Endothelial cell of umbilical vein (primary cell): ENCODE results near the gene UVSSA. TPM values are rescaled to one million over a fixed set of nuclear protein-coding genes. Genes with fewer than 3 reads are reported as not detected.

ENCODE experiments used
- BruUV-seq: library from RNA; stranded (reverse); fragments of 400-500 nt; replicated peaks from 2 replicates; lab custom pipeline; 2021; lab: Mats Ljungman, UMichigan
- CTCF ChIA-PET: fragments of 300-600, 350-600 bp; sonication (Branson Sonifier 250); formaldehyde crosslinking; loops from one replicate; lab custom pipeline; 2021; ENCODE audit warnings: antibody characterized with exemption, inconsistent platforms; lab: Charles Lee
- POLR2A ChIA-PET: fragments of 300-600, 350-600 bp; sonication (Branson Sonifier 250); formaldehyde crosslinking; loops from one replicate; lab custom pipeline; 2021; ENCODE audit warnings: antibody characterized with exemption, inconsistent platforms; lab: Charles Lee
- DNase-seq: peaks from one replicate; pipeline ENCODE4 v3.0.0-alpha.2; 2011; ENCODE audit warnings: low read depth, low spot score
- FAIRE-seq: peaks from 2 replicates; lab custom pipeline; 2011; peaks lifted over from hg19 to GRCh38; lab: Jason Lieb, UNC
- H2AFZ ChIP-seq: 2 replicates; pipeline ENCODE4 v1.6.0; 2012; ENCODE audit warnings: low read depth, low read length, control low read depth, inconsistent platforms
- H3K27ac ChIP-seq: 2 replicates; pipeline ENCODE4 v1.5.1; 2011; ENCODE audit warnings: low read depth, mild to moderate bottlenecking, control low read depth, low read length, moderate library complexity; ENCODE audit not compliant: insufficient read depth
- H3K27me3 ChIP-seq, 2 experiments: 2 replicates each; pipeline versions ENCODE4 v1.6.0 to v1.6.1; 2011; ENCODE audit warnings: low read length in 2 of 2, mixed read lengths in 1 of 2; ENCODE audit not compliant: control insufficient read depth in 2 of 2, insufficient read depth in 2 of 2
- H3K36me3 ChIP-seq, 2 experiments: 2 replicates in 1 of 2; 3 replicates in 1 of 2; pipeline ENCODE4 v1.5.1; 2011; ENCODE audit warnings: low read length in 2 of 2, mild to moderate bottlenecking in 1 of 2, moderate library complexity in 1 of 2; ENCODE audit not compliant: control insufficient read depth in 2 of 2, insufficient read depth in 2 of 2; ENCODE audit errors: extremely low read depth in 1 of 2
- H3K4me1 ChIP-seq: 3 replicates; pipeline ENCODE4 v1.5.1; 2011; ENCODE audit warnings: mild to moderate bottlenecking, low read length; ENCODE audit not compliant: control insufficient read depth, insufficient read depth; ENCODE audit errors: extremely low read depth
- H3K4me2 ChIP-seq: 2 replicates; pipeline ENCODE4 v1.6.1; 2011; ENCODE audit warnings: low read length, control low read depth, mixed read lengths; ENCODE audit not compliant: insufficient read depth
- H3K4me3 ChIP-seq, 3 experiments: fragments of 200-600 bp in 1 of 3; sonication (generic), shearing (Covaris generic) in 1 of 3; replicated peaks in 1 of 3; 2 replicates each; pipeline ENCODE4 v1.5.1; 2011 to 2016; ENCODE audit warnings: control low read depth in 3 of 3, low read length in 3 of 3, mild to moderate bottlenecking in 2 of 3, inconsistent platforms in 1 of 3, low read depth in 1 of 3, moderate library complexity in 1 of 3; ENCODE audit not compliant: insufficient read depth in 1 of 3
- H3K79me2 ChIP-seq: 2 replicates; pipeline ENCODE4 v1.6.0; 2012; ENCODE audit warnings: low read length, inconsistent platforms; ENCODE audit not compliant: control insufficient read depth, insufficient read depth
- H3K9ac ChIP-seq: replicated peaks from 2 replicates; pipeline ENCODE3; 2011; ENCODE audit warnings: low read length, control low read depth; ENCODE audit not compliant: insufficient read depth; ENCODE audit errors: extremely low read depth
- H3K9me1 ChIP-seq: replicated peaks from 3 replicates; pipeline ENCODE4 v1.6.0; 2011; ENCODE audit warnings: mild to moderate bottlenecking, low read length; ENCODE audit not compliant: control insufficient read depth, insufficient read depth; ENCODE audit errors: extremely low read depth
- H3K9me3 ChIP-seq: replicated peaks from 2 replicates; pipeline ENCODE4 v1.5.1; 2012; ENCODE audit warnings: low read length, inconsistent platforms; ENCODE audit not compliant: control insufficient read depth, insufficient read depth
- H4K20me1 ChIP-seq: replicated peaks from 2 replicates; pipeline ENCODE3; 2011; ENCODE audit warnings: mild to moderate bottlenecking, low read length; ENCODE audit not compliant: control insufficient read depth, insufficient read depth; ENCODE audit errors: extremely low read depth
- EZH2 ChIP-seq: IDR thresholded peaks from 2 replicates; pipeline ENCODE4 v1.6.1; 2012; ENCODE audit warnings: borderline replicate concordance, low read depth, mild to moderate bottlenecking, moderate library complexity, low read length, inconsistent platforms; ENCODE audit not compliant: severe bottlenecking
- FOS ChIP-seq: IDR thresholded peaks from 2 replicates; pipeline ENCODE4 v1.6.1; 2011; ENCODE audit warnings: mild to moderate bottlenecking, low read length, moderate library complexity, borderline replicate concordance; ENCODE audit not compliant: insufficient read depth
- GATA2 ChIP-seq: IDR thresholded peaks from 2 replicates; pipeline ENCODE4 v1.7.0; 2011; ENCODE audit warnings: low read depth, mild to moderate bottlenecking, moderate library complexity, mixed read lengths, low read length; ENCODE audit not compliant: insufficient read length, insufficient read depth
- JUN ChIP-seq: IDR thresholded peaks from 2 replicates; pipeline ENCODE4 v1.6.1; 2011; ENCODE audit warnings: borderline replicate concordance, low read depth; ENCODE audit not compliant: insufficient read length, insufficient read depth
- MAX ChIP-seq: IDR thresholded peaks from 2 replicates; pipeline ENCODE4 v1.6.1; 2011; ENCODE audit not compliant: insufficient read depth, insufficient read length
- MYC ChIP-seq: IDR thresholded peaks from one replicate; pipeline ENCODE4 v1.6.1; 2011; ENCODE audit warnings: mild to moderate bottlenecking, low read depth, low read length
- POLR2A ChIP-seq: IDR thresholded peaks from 2 replicates; pipeline ENCODE4 v1.6.1; 2012; ENCODE audit warnings: low read depth, mild to moderate bottlenecking, control low read depth, low read length
- POLR2AphosphoS5 ChIP-seq: IDR thresholded peaks from 2 replicates; pipeline ENCODE4 v1.6.1; 2012; ENCODE audit warnings: low read depth, mild to moderate bottlenecking, control low read depth, low read length, moderate library complexity; ENCODE audit not compliant: insufficient read depth
- dilution Hi-C: fragments of 300-500 bp; cut with MboI; formaldehyde crosslinking; loops from one replicate; pipeline ENCODE4 v1.15.0; 2019; ENCODE audit warnings: low sequenced_read_pairs; ENCODE audit not compliant: extremely low pct_ligation_motif_present
- intact Hi-C: fragments of 100-400 bp; cut with micrococcal nuclease; formaldehyde crosslinking; loops from one replicate; pipeline ENCODE4 v1.10.0; 2022
- polyA plus RNA-seq, 4 experiments: library from polyadenylated mRNA; depleted of rRNA in 3 of 4; stranded (reverse) in 3 of 4; unstranded in 1 of 4; fragments of >200 nt; gene quantifications; 2 replicates each; pipeline versions ENCODE4 v1.2.1 to v1.2.3, GENCODE V29; 2011 to 2012; ENCODE audit warnings: missing spikeins in 1 of 4
- total RNA-seq: library from RNA; stranded (reverse); gene quantifications from 2 replicates; pipeline ENCODE4 v1.2.3, GENCODE V29; 2021
- TF ChIP-seq, protein P1 (sequence below), 2 donors: IDR thresholded peaks; 1 replicate in 1 of 2; 2 replicates in 1 of 2; pipeline ENCODE4 v1.5.1; 2011; ENCODE audit warnings: low read length in 2 of 2, mild to moderate bottlenecking in 2 of 2, moderate library complexity in 2 of 2, control low read depth in 1 of 2, inconsistent platforms in 1 of 2, low read depth in 1 of 2; ENCODE audit not compliant: insufficient read depth in 1 of 2; ENCODE audit errors: extremely low read depth in 1 of 2

The UVSSA gene
- total and polyA plus RNA-seq, 2 donors (not counting 3 experiments of a cell fraction or from before 2014, with no cell fraction given), result 7.1 to 14.9 TPM

DNA sequence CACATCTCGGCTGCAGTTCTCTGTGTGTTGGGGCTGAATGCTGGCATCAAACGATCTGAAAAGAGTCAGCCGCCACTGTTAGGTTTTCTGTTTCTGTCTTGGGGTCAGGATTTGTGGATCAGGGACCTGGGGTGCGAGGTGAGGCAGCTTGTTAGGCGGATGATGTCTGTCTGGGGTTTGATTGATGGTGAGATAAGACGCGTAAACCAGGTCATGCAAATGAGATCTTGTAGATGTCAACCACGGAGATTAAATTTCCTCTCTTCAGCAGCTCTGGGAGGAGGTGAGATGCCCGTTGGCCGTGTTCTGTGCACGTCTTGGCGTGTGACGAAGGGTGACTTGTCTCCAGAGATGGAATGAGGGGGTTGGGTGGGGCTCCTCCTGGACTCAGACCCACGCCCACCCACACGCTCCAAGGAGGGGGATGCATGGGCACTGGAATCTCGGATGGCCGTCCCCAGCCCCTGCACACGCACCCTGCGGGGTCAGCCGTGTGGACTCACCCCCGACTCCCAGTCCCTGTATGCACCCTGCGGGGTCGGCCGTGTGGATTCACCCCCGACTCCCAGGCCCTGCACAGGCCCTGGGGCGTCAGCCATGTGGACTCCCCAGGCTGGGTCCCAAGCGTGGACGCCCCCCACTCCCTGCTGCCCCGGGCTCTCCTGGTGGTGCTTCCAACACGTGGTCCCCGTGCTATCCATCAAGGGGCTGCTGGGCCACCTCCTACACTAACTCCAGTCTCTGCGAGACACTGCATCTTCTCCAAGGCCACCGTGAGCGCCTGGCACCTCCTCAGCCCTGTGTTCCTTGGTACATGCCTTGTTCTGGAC is 16.0 kb upstream of the UVSSA start:
- TF ChIP-seq FOS (no peak), POLR2A (no peak), GATA2 (no peak), EZH2 (no peak), MYC (no peak), POLR2AphosphoS5 (no peak), JUN (no peak), MAX (no peak)
- TF ChIP-seq, protein P1, sequence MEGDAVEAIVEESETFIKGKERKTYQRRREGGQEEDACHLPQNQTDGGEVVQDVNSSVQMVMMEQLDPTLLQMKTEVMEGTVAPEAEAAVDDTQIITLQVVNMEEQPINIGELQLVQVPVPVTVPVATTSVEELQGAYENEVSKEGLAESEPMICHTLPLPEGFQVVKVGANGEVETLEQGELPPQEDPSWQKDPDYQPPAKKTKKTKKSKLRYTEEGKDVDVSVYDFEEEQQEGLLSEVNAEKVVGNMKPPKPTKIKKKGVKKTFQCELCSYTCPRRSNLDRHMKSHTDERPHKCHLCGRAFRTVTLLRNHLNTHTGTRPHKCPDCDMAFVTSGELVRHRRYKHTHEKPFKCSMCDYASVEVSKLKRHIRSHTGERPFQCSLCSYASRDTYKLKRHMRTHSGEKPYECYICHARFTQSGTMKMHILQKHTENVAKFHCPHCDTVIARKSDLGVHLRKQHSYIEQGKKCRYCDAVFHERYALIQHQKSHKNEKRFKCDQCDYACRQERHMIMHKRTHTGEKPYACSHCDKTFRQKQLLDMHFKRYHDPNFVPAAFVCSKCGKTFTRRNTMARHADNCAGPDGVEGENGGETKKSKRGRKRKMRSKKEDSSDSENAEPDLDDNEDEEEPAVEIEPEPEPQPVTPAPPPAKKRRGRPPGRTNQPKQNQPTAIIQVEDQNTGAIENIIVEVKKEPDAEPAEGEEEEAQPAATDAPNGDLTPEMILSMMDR (IDR thresholded peaks at IDR 0.05; ENCODE audit: extremely low read depth in 1 of 2, insufficient read depth in 1 of 2, low read depth in 1 of 2, low read length in 2 of 2), result no peak
- no TSS peak for BruUV-seq
- no peaks in the 10 kb centered on the region for H3K4me1 ChIP-seq
- peaks cover 2 to 35% of the 10 kb centered on the region in 2 experiments for H3K36me3 ChIP-seq
- H3K79me2 ChIP-seq, result peaks cover 3% of the 10 kb centered on the region
- H3K27ac ChIP-seq, result no peak overlapping the region
- no peak overlapping the region for H2AFZ ChIP-seq
- intact Hi-C loops, result no loop called here
- H3K9ac ChIP-seq, result no peak overlapping the region
- H3K9me3 ChIP-seq, result no peaks in the 10 kb centered on the region
- H3K27me3 ChIP-seq, result no peaks in the 10 kb centered on the region
- no peak for FAIRE-seq
- ChIA-PET POLR2A (no interaction called here), CTCF (no interaction called here)
- no peaks in the 10 kb centered on the region for H4K20me1 ChIP-seq
- no peak overlapping the region for H3K4me3 ChIP-seq
- H3K9me1 ChIP-seq, result no peaks in the 10 kb centered on the region
- dilution Hi-C loops, result no loop called here
- no peak overlapping the region for H3K4me2 ChIP-seq
- no peak for DNase-seq
